CD4-positive, alpha-beta T cell treated with Interferon gamma for 1 hour (primary cell): ENCODE measurements around the gene TRIO.

ENCODE experiments used
- DNase-seq: peaks from one replicate; pipeline ENCODE4 v3.0.0-alpha.2; 2020

The TRIO gene

GRCh38 chr5:14337593-14337992 lies 194.5 kb downstream of the TRIO start:
- DNase-seq: no peak

DNA sequence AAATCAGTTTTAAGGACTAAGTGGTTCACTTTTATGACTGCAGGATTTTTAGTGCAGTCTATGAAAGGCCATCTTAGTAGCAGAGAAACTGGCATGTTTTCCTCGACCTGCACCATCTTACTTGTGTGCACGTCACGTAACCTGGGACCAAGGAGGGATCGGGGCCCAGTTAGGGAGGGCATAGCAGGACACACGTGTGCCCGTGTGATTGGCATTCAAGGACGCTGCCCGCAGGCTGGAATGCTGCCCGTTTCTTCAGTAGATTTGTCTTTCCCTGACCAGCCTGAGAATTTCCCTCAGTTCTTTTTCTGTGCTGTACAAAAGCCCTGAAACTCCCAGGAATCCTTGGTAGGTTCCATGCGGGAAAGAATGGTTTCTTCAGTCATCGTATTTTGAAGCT lies 196.3 kb downstream of the TRIO start:
- DNase-seq: no peak

DNA sequence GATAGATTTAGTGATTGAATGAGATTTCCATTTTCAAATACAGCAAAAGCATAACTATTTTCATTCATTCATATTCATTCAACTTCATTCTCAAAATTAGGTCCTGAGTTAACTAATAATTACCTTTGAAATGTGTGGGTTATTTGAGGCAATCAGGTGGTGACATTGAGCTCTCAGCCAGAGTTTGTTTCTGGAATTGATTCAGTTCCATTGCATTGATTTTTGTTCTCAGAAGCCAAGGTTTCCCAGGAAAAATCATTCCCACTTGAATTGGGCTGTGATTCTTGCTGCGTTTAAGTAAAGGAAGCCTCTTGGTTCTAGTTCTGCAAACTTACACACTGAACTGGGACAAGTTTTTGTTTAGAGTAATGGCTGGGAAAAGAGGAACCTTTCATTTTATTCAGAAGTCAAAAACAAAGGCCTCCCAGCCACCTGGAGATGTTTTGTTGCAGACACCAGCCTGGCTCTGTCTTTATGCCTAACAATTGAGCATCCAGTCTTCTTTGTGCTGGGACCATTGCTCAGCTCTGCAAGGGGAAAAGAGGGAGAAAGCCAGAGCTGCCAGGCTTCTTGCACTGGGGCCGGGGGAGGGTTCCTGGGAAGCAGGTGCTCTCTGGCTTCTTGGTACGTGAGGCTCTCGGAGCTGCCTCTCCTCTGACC lies 198.6 kb downstream of the TRIO start:
- no peak for DNase-seq

DNA sequence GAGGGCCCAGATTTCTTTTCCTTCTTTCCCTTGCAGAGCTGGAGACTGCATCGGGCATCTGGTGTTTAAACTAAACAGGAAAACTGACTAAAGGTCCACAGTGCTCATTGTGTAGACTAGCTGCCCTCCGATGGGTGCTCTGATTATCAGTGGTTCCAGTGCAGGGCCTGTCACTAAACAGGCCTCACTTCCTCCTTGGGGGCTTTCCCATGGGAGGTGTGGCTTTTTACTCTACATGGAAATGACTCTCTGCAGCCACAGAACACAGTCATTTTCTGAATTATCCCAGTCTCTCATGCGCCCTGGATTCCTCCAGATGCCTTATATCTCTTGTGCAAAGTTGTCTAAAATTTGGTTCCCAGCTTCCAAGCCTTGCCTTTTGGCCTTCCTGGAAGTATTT lies 199.2 kb downstream of the TRIO start:
- DNase-seq: peak; percentile 15

DNA sequence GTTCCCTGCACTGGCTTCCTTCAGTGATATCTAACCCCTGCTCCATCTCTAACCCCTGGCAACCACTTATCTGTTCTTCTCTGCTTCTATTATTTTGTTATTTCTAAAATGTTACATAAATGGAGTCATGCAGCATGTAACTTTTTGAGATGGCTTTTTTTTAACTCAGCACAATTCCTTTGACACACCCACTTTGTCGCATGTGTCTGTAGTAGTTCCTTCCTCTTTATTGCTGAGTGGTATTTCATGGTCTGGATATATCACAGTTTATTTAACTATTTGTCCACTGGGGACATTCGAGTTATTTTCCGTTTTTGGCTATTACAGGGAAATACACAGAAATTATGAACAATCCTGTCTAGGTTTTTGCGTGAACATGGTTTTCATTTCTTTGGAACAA lies 200.2 kb downstream of the TRIO start:
- DNase-seq: no peak

DNA sequence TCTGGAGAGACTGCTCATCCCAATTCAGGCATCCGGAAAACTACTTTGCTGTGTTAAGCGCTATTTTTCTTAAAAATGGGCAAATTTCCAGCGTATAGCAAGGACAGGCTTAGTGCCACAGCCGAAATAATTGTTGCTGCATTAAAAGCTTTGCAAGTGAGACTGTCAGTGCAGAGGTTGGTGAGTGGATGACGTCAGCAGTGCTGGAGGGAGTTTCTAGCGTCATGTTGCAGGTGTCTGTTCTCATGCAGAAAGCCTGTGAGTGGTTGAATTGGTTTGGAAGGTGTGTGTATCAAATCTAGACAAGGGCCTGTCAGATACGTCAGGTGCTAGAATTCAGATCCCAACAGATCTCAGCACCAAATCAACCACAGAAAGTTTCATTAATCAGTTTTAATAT lies 204.4 kb downstream of the TRIO start:
- DNase-seq: no peak

DNA sequence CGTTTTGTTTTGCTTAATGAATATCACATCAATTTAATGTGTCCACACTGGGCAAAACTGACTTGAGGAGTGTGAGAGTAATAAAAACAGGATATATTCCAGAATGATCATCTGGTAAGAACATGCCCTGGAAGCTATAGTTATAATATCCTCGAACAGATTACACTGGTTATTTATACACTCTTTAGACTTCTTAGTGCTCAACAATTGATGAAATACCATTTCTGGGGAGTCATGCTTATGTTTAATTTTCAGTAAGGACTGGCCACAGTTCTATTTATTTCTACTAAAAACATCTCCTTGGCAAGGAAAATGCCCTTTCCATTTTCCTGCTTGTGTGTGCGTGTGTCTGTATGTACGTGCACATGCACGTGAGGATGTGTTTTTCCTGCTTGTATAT lies 205.0 kb downstream of the TRIO start:
- no peak for DNase-seq

GRCh38 chr5:14349029-14349428 lies 205.9 kb downstream of the TRIO start:
- DNase-seq: no peak

DNA sequence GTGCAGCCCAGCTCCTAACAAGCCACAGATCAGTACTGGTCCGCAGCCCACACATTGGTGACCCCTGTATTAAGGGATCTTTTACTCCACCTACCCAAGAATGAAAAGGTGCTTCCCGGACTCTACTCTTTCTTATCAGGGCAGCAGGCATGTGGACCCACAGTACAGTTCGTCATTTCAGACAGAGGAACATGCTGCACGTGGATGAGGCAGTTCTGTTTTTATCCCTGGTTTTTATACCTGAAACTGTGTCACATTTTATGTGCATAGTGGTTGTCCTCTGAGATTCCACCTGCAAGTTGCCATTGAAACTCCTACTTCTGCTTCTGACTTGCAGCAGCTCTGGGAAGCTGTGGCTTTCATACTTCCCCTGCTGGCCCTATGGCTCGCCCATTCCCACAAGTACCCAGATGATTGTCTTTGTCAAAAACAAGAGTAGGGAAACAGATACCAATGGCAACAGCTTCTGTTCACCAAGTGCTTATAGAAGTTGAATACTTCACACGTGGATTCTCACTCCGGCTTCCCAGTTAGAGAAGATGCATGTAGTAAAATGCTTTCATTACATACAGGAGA lies 208.0 kb downstream of the TRIO start:
- DNase-seq: no peak

GRCh38 chr5:14351845-14352712 lies 208.9 kb downstream of the TRIO start:
- peak; percentile 54 for DNase-seq

GRCh38 chr5:14353726-14354474 lies 210.8 kb downstream of the TRIO start:
- no peak for DNase-seq

DNA sequence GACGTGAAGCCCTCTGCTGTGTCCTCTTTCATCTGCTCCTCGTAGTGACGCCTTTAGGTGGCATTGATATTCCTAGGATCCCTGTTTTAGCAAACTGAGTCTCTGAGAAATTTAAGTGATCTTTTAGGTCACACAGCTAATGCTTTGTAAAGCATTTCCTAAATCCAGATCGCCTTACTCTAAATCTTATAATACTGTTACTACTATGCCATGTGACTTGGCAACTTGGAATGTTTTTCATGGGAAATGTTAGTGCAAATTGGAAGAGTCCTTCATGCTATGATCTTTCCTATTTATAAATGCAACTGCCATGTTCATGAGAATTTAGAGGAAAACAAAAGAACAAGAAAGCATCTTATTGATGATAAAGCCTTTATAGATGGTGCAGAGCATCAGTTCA lies 212.2 kb downstream of the TRIO start:
- no peak for DNase-seq

DNA sequence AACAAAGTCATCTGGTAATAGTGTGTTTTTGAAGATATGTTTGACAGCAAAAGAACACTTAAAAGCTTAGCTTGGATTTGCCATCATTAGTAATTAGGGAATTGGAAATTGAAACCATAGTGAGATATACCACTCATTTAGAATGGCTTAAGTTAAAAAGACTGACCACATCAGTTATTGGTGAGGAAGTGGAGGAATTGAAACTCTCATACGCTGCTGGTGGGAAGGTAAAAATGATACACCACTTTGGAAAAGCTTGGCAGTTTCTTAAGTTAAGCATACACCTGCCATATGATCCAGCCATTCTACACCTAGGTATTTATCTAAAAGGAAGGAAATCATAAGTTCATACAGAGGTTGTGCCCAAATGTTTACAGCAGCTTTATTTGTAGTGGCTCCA lies 213.2 kb downstream of the TRIO start:
- DNase-seq: no peak

GRCh38 chr5:14357441-14357840 lies 214.3 kb downstream of the TRIO start:
- DNase-seq: no peak

- no peak for DNase-seq
Measured at GRCh38 chr5:14357851-14358250, 214.7 kb downstream of the TRIO start.

- DNase-seq: no peak
Measured at GRCh38 chr5:14358536-14358935, 215.4 kb downstream of the TRIO start.

- no peak for DNase-seq
Measured at GRCh38 chr5:14359069-14360043, 216.2 kb downstream of the TRIO start.

DNA sequence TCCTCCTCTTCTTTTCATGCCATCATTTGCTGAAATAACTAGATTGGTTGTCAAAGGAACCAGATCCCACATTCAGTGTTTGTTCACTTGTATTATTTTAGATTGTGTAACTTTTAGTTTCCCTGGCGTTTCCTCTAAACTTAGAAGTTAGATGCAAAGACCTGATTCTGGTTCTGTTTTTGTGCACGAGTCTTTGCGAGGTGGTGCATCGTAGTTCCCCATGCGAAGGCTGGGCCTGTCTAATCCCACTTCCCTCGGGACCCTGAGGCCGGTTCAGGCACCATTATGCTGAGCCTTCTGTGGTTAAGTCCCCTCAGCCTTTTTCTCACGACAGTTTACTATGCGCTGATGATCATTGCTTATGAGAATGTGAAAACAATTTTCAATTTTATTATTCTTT lies 219.3 kb downstream of the TRIO start:
- peak; percentile 25 for DNase-seq

- DNase-seq: no peak
Measured at GRCh38 chr5:14364096-14364495, 221.0 kb downstream of the TRIO start.

- DNase-seq: no peak
Measured at GRCh38 chr5:14364576-14365472, 221.7 kb downstream of the TRIO start.

- no peak for DNase-seq
Measured at GRCh38 chr5:14365831-14366430, 222.8 kb downstream of the TRIO start.
